ENCODE results near the gene MTMR1. TPM values are rescaled to one million over a fixed set of nuclear protein-coding genes. Genes with fewer than 3 reads are reported as not detected.

MTMR1 gene
- total RNA-seq, 4 donors from 2014 or later: 17.6 to 28.4 (median 24.6) TPM

GRCh38 chrX:150719621-150720020, 26.4 kb downstream of the MTMR1 start:
- no peaks in the 10 kb centered on the region for H3K27me3 ChIP-seq
- 90 to 93% methylated on average over 4 of the region's 4 CpGs for WGBS, 2 donors
- no peaks in the 10 kb centered on the region for H3K36me3 ChIP-seq
- H3K4me1 ChIP-seq: no peaks in the 10 kb centered on the region
- TF ChIP-seq POLR2A (IDR thresholded peaks at IDR 0.05) (no peak), CTCF (IDR thresholded peaks at IDR 0.05) (no peak)
- no peaks in the 10 kb centered on the region for H3K9me3 ChIP-seq
- no peak overlapping the region for H3K4me3 ChIP-seq (replicated peaks in 1 of 3)
- DNase-seq: no peak
- no peak overlapping the region for H3K27ac ChIP-seq
- intact Hi-C loops (cut with DNase I): no loop called here

- DNase-seq: no peak
- Histone ChIP-seq H3K27ac (no peak overlapping the region), H3K4me1 (no peaks in the 10 kb centered on the region), H3K27me3 (no peaks in the 10 kb centered on the region), H3K36me3 (peaks cover 0 to 14% of the 10 kb centered on the region in 2 donors), H3K4me3 (replicated peaks in 1 of 3) (no peak overlapping the region), H3K9me3 (no peaks in the 10 kb centered on the region)
- WGBS, 2 donors: 79 to 80% methylated on average over 5 of the region's 5 CpGs
- TF ChIP-seq CTCF (IDR thresholded peaks at IDR 0.05) (no peak), POLR2A (IDR thresholded peaks at IDR 0.05) (no peak)
- intact Hi-C loops (cut with DNase I): no loop called here
Observed at GRCh38 chrX:150729956-150730355, 36.8 kb downstream of the MTMR1 start.

GRCh38 chrX:150730719-150731118, 37.5 kb downstream of the MTMR1 start:
- H3K27ac ChIP-seq: no peak overlapping the region
- DNase-seq: no peak
- H3K27me3 ChIP-seq: no peaks in the 10 kb centered on the region
- H3K4me1 ChIP-seq: no peaks in the 10 kb centered on the region
- H3K36me3 ChIP-seq: peaks cover 0 to 14% of the 10 kb centered on the region in 2 donors
- H3K9me3 ChIP-seq: no peaks in the 10 kb centered on the region
- intact Hi-C loops (cut with DNase I): no loop called here
- TF ChIP-seq POLR2A (IDR thresholded peaks at IDR 0.05) (no peak), CTCF (IDR thresholded peaks at IDR 0.05) (no peak)
- H3K4me3 ChIP-seq (replicated peaks in 1 of 3): no peak overlapping the region
- 84 to 93% methylated on average over 6 of the region's 6 CpGs for WGBS, 2 donors

GRCh38 chrX:150731795-150732194, 38.6 kb downstream of the MTMR1 start:
- TF ChIP-seq CTCF (IDR thresholded peaks at IDR 0.05): no peak
- TF ChIP-seq POLR2A (IDR thresholded peaks at IDR 0.05): no peak
- no peak overlapping the region for H3K4me3 ChIP-seq (replicated peaks in 1 of 3)
- DNase-seq: no peak
- H3K4me1 ChIP-seq: no peaks in the 10 kb centered on the region
- H3K9me3 ChIP-seq: no peaks in the 10 kb centered on the region
- peaks cover 0 to 14% of the 10 kb centered on the region in 2 donors for H3K36me3 ChIP-seq
- intact Hi-C loops (cut with DNase I): no loop called here
- H3K27me3 ChIP-seq: no peaks in the 10 kb centered on the region
- WGBS, 2 donors: 93% methylated on average over 3 of the region's 3 CpGs
- H3K27ac ChIP-seq: no peak overlapping the region

- intact Hi-C loops (cut with DNase I): no loop called here
- WGBS, 2 donors: 92% methylated on average over 9 of the region's 9 CpGs
- H3K36me3 ChIP-seq: peaks cover 0 to 14% of the 10 kb centered on the region in 2 donors
- no peak for DNase-seq
- H3K27me3 ChIP-seq: no peaks in the 10 kb centered on the region
- H3K4me3 ChIP-seq (replicated peaks in 1 of 3): no peak overlapping the region
- no peak for TF ChIP-seq POLR2A (IDR thresholded peaks at IDR 0.05)
- H3K27ac ChIP-seq: no peak overlapping the region
- H3K9me3 ChIP-seq: no peaks in the 10 kb centered on the region
- H3K4me1 ChIP-seq: no peaks in the 10 kb centered on the region
Observed at GRCh38 chrX:150736475-150736874, 43.3 kb downstream of the MTMR1 start.

GRCh38 chrX:150752124-150752523, 58.9 kb downstream of the MTMR1 start:
- WGBS, 2 donors: 95 to 98% methylated on average over 3 of the region's 3 CpGs
- intact Hi-C loops (cut with DNase I): no loop called here
- no peak for DNase-seq
- Histone ChIP-seq H3K9me3 (no peaks in the 10 kb centered on the region), H3K27me3 (no peaks in the 10 kb centered on the region), H3K4me1 (no peaks in the 10 kb centered on the region), H3K27ac (no peak overlapping the region), H3K4me3 (replicated peaks in 1 of 3) (no peak overlapping the region), H3K36me3 (peaks cover 0 to 8% of the 10 kb centered on the region in 2 donors)
- no peak for TF ChIP-seq POLR2A (IDR thresholded peaks at IDR 0.05)
- no peak for TF ChIP-seq CTCF (IDR thresholded peaks at IDR 0.05)
